GM18951 (cell line): Measurements from ENCODE around the gene MAP3K12.
"Not testable (repeated sequence)": the region's sequence is repeated elsewhere in the genome, so short reads cannot be mapped to it uniquely, and the experiment has no call there.

Source experiments
- POLR2A ChIP-seq: IDR thresholded peaks from 4 replicates; pipeline ENCODE4 v1.6.1; 2011; ENCODE audit warnings: mild to moderate bottlenecking; ENCODE audit not compliant: insufficient read length, insufficient read depth; ENCODE audit errors: extremely low read depth
- in situ Hi-C: fragments of 300-500 bp; cut with MboI; formaldehyde crosslinking; loops from one replicate; pipeline ENCODE4 v1.12.0; 2022; ENCODE audit warnings: low sequenced_read_pairs, mixed read lengths, inconsistent platforms; ENCODE audit not compliant: unreplicated experiment

The MAP3K12 gene

GRCh38 chr12:53481939-53482586 is 17.2 kb downstream of the MAP3K12 start:
- peak; percentile 23 for TF ChIP-seq POLR2A
- in situ Hi-C loops, result no loop called here

- in situ Hi-C loops, result not testable (repeated sequence)
Observed at GRCh38 chr12:53481458-53481857, 17.8 kb downstream of the MAP3K12 start.

GRCh38 chr12:53480491-53481442 is 18.5 kb downstream of the MAP3K12 start:
- in situ Hi-C loops, result no loop called here
- no peak for TF ChIP-seq POLR2A

DNA sequence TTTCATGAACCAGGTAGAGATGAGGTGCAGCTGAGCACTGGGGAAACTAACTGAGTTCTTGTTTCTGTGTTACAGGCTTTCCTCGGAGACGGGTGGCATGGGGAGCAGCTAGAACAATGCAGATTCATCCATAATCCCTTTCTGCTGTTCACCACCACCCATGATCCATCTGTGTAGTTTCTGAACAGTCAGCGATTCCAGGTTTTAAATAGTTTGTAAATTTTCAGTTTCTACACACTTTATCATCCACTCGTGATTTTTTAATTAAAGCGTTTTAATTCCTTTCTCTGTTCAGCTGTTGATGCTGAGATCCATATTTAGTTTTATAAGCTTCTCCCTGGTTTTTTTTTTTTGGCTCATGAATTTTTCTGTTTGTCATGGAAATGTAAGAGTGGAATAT is 19.9 kb downstream of the MAP3K12 start:
- in situ Hi-C loops, result no loop called here
- no peak for TF ChIP-seq POLR2A

GRCh38 chr12:53478865-53479264 is 20.4 kb downstream of the MAP3K12 start:
- in situ Hi-C loops, result no loop called here
- no peak for TF ChIP-seq POLR2A

DNA sequence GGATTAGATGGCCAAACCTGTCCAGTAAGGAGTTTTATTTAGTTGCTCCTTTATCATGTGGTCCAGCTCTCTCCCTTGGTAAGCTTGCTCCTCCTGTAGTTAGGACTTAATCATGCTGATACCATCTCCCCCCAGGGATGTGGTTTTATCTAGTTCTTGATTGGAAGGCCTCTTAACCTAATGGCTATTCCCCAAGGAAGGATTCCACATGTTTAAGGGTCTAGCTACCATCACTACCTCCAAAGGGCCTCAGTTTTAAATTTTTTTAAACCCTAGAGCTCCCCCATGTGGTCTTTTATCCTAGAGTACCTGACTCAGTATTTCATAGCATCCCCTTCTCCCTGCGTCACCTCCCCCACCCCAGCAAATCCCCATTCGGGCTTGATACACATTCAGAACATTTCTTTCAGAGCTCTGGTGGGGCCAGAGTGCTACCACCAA is 22.5 kb downstream of the MAP3K12 start:
- no peak for TF ChIP-seq POLR2A
- in situ Hi-C loops, result no loop called here

DNA sequence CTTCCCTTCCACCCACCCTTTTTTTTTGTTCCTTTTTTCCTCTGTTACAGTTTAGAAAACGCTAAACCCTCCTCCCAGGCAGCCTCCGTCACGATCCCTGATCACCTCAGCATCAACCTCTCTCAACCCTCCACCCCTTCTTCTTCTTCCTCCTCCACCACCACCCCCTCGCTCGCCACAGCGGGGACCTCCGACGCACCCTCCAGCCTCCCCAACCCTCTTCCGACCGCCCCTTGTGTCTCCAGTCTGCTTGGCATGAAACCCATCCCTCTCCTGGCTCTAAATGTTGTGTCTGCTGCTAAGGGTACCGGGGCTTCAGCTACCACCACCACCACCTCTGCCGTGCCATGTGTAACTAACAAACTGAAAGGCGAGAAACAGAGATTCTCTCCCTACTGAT is 24.4 kb downstream of the MAP3K12 start:
- in situ Hi-C loops, result no loop called here
- peak; percentile 25 for TF ChIP-seq POLR2A

DNA sequence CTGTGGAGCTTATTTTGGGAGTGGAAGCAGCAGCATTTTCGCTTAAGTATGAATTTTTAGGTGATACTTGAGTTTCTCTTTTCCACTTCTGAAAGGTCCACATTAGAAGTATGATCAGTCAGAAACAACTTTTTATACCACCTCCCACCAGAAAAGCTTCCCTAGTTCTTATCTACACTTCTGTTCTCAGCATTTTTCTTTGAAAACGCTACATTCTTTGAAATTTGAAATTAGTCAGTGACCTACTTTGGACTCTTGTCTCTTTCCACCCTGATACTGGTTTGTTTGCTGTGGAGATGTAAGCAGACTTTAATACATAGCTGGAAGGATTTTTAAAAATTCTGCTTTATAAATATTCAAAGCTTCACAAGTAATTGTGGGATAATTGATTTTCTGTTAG is 25.2 kb downstream of the MAP3K12 start:
- no peak for TF ChIP-seq POLR2A
- in situ Hi-C loops, result no loop called here

DNA sequence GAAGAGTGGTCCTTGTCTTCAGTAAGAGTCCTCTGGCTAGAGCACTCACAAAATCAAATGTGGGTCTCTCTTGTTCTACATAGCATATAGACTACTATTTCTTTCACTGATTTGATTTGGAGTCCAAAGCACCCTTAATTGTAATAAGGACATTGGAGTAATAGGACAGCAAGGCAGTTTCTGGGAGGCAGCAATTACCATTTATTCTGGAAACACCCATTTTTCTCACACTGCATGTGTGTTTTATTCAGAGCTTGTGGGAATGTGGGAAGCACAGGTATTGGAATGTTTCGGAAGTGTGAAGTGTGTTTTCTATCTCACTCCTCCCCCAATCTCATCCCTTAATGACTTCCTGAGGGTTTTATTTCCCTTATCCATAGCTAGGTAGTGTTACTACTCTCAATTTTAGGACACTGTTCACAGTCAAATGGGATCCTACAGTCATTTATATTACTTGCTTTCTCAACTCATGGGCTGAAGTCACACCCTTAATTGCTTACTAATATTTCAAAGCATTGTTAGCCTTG is 27.1 kb downstream of the MAP3K12 start:
- no peak for TF ChIP-seq POLR2A
- in situ Hi-C loops, result no loop called here

- no peak for TF ChIP-seq POLR2A
- in situ Hi-C loops, result no loop called here
Observed at GRCh38 chr12:53468282-53468681, 31.0 kb downstream of the MAP3K12 start.

DNA sequence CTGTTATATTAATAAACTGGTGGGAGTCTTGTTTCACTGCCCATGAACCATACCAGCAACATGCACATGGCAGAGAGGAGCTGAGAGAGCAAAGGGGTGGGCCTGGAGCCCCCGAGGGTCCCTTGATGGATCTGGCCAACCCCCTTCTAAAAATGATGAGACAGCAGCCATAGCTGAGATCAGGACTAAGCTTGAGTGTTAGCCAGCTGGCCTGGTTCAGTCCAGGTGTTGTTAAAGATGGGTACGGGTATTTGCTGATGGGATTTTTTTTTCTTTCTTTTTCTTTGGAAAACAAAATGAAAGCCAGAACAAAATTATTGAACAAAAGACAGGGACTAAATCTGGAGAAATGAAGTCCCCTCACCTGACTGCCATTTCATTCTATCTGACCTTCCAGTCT is 31.4 kb downstream of the MAP3K12 start:
- no peak for TF ChIP-seq POLR2A
- in situ Hi-C loops, result no loop called here

GRCh38 chr12:53467082-53467481 is 32.2 kb downstream of the MAP3K12 start:
- in situ Hi-C loops, result no loop called here
- TF ChIP-seq POLR2A, result no peak

- TF ChIP-seq POLR2A, result no peak
- in situ Hi-C loops, result no loop called here
Observed at GRCh38 chr12:53466640-53467039, 32.6 kb downstream of the MAP3K12 start.

DNA sequence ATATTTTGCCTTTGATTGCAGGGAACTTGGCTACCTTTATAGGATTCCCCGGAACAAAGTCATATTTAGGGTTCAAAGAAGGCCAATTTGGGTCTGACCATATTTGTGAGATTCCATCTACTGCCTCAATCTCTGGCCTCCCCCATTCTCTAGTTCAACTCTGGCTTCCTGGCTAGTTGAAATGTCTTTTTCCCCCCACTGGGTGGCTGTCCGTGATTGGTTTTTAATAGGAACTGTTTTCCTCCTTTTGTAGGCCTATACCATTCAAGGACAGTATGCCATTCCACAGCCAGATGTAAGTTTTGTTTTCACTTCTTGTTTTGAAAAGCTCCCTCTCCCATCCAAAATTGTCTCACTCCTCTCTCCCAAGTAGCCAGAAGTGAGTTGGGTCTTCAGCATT is 33.6 kb downstream of the MAP3K12 start:
- in situ Hi-C loops, result no loop called here
- TF ChIP-seq POLR2A, result no peak
